Tibial nerve (tissue), 4 donors: ENCODE results near the gene STUM. TPM values are rescaled to one million over a fixed set of nuclear protein-coding genes. Genes with fewer than 3 reads are reported as not detected.

ENCODE experiments used
- DNase-seq, 2 donors: peaks; one replicate each; pipeline ENCODE4 v3.0.0-alpha.2; 2019; ENCODE audit warnings: low spot score in 2 of 2
- H3K27ac ChIP-seq, 4 donors: fragments of 200-600 bp; sonication (generic) in 3 of 4; one replicate each; pipeline ENCODE4 v1.5.1; 2017 to 2019; ENCODE audit warnings: mild to moderate bottlenecking in 1 of 4
- H3K27me3 ChIP-seq, 2 donors: fragments of 200-600 bp; sonication (generic) in 1 of 2; one replicate each; pipeline versions ENCODE4 v1.5.1 to v1.6.0; 2017 to 2019
- H3K36me3 ChIP-seq, 3 donors: fragments of 200-600 bp; sonication (generic); one replicate each; pipeline ENCODE4 v1.5.1; 2018 to 2019
- H3K4me1 ChIP-seq, 4 donors: fragments of 200-600 bp; sonication (generic) in 3 of 4; one replicate each; pipeline ENCODE4 v1.5.1; 2017 to 2019
- H3K4me3 ChIP-seq, 4 donors: fragments of 200-600 bp; sonication (generic) in 3 of 4; one replicate each; pipeline ENCODE4 v1.5.1; 2017 to 2019; ENCODE audit warnings: mild to moderate bottlenecking in 1 of 4, moderate library complexity in 1 of 4
- H3K9me3 ChIP-seq, 4 donors: fragments of 200-600 bp; sonication (generic) in 3 of 4; one replicate each; pipeline ENCODE4 v1.5.1; 2017 to 2019
- EP300 ChIP-seq, 2 donors: sonication (generic); formaldehyde crosslinking; IDR thresholded peaks; one replicate each; pipeline ENCODE4 v1.6.1; 2017; ENCODE audit warnings: antibody characterized with exemption in 2 of 2, mild to moderate bottlenecking in 1 of 2
- POLR2A ChIP-seq, 2 donors: fragments of 450-650 bp; IDR thresholded peaks; one replicate each; pipeline ENCODE4 v1.6.1; 2017; ENCODE audit warnings: antibody characterized with exemption in 2 of 2, mild to moderate bottlenecking in 2 of 2, moderate library complexity in 2 of 2
- WGBS, 2 donors: methylation state at CpG; one replicate each; pipeline ENCODE4 v1.1.5; 2018; 5-methylcytosine and 5-hydroxymethylcytosine counted together
- total RNA-seq, 4 donors: library from RNA; depleted of rRNA; stranded (reverse); fragments of >200 nt; gene quantifications; one replicate each; pipeline ENCODE4 v1.1.0, GENCODE V29; 2016
- TF ChIP-seq, protein P1 (sequence below), 5 experiments: fragments of 200-600 bp in 3 of 5; fragments of 450-650 bp in 2 of 5; sonication (generic) in 3 of 5; IDR thresholded peaks; one replicate each; pipeline ENCODE4 v1.5.1; 2016 to 2019; ENCODE audit warnings: antibody characterized with exemption in 5 of 5, mild to moderate bottlenecking in 3 of 5, moderate library complexity in 2 of 5

Gene STUM
- total RNA-seq, 4 donors from 2014 or later: 4.8 to 7.5 (median 6.9) TPM

DNA sequence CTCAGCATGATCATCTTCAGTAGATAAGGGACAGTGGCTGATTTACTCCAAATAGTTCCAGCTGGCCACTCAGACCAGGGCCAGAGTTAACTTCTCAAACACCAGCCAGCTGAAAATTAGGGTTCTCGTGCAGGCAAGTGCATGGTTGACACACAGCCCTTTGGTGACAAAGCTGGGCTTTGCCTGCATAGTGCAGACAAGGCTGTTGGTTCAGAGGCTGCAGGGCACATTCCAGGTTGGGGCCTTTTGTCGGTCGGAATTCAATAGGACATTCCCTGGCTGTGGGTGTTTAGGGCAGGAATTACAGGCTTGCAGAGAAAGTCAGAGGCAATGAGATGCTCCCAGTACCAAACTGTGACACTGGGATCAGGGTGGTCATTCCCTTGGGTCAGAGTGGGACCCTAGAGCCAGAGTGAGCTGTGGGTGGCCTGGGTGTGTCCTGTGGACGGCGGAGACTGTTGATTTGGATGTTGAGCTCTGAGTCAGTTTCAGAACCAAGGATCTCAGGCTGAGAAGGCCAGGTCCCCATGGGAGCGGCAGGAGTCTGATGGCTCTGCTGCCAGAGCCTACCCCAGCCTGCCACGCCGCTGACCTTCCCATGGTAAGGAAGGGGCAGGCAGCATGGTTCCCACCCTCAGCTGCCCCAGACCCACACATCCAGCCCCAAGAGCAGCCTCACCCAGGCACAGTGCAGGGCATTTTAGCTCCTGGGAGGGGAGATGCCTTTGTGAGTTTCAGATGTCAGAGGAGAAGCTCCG lies 56.2 kb downstream of the STUM start:
- no peaks in the 10 kb centered on the region for H3K9me3 ChIP-seq
- no peak overlapping the region for H3K4me3 ChIP-seq
- TF ChIP-seq POLR2A (IDR thresholded peaks at IDR 0.05) (no peak), EP300 (IDR thresholded peaks at IDR 0.05) (no peak)
- TF ChIP-seq, protein P1, sequence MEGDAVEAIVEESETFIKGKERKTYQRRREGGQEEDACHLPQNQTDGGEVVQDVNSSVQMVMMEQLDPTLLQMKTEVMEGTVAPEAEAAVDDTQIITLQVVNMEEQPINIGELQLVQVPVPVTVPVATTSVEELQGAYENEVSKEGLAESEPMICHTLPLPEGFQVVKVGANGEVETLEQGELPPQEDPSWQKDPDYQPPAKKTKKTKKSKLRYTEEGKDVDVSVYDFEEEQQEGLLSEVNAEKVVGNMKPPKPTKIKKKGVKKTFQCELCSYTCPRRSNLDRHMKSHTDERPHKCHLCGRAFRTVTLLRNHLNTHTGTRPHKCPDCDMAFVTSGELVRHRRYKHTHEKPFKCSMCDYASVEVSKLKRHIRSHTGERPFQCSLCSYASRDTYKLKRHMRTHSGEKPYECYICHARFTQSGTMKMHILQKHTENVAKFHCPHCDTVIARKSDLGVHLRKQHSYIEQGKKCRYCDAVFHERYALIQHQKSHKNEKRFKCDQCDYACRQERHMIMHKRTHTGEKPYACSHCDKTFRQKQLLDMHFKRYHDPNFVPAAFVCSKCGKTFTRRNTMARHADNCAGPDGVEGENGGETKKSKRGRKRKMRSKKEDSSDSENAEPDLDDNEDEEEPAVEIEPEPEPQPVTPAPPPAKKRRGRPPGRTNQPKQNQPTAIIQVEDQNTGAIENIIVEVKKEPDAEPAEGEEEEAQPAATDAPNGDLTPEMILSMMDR (IDR thresholded peaks at IDR 0.05): no peak
- DNase-seq: no peak
- peak overlapping the region in 3 of 4 donors; percentile 75 to 98 (median 92) for H3K27ac ChIP-seq
- no peaks in the 10 kb centered on the region for H3K36me3 ChIP-seq
- WGBS, 2 donors: 47 to 51% methylated on average over 7 to 9 of the region's 9 CpGs
- H3K27me3 ChIP-seq: no peaks in the 10 kb centered on the region
- peaks cover 0 to 60% (median 39%) of the 10 kb centered on the region in 4 donors for H3K4me1 ChIP-seq

DNA sequence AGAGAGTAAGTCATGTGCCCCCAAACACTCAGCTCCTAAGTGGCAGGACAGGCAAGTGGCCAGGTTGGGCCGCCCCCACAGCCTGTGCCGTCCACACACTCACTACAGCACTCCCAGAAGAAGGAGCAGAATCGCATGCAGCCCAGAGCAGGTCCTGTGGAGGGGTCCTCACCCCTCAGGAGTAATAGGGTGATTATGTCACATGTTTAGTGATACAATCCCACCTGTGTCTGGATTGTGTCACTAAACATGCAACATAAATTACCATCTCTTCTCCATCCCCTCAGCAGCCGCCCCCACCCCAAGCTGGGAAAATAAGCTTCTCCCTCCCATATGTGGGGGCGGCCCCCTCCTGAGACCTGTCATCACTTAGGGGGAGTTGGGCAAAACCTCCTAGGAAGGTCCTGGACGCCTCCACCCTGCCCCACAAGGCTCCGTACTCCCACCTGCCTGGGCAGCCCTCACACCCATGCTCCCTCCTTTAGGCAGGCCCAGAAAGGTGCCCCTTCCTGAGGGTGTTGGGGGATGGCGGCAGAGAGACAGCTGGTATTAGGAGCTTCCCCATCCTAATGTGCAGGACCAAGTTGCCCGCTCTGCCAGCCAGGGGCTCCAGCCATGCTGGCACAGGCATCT lies 56.9 kb downstream of the STUM start:
- no peak for DNase-seq
- H3K4me1 ChIP-seq: peaks cover 0 to 65% (median 39%) of the 10 kb centered on the region in 4 donors

DNA sequence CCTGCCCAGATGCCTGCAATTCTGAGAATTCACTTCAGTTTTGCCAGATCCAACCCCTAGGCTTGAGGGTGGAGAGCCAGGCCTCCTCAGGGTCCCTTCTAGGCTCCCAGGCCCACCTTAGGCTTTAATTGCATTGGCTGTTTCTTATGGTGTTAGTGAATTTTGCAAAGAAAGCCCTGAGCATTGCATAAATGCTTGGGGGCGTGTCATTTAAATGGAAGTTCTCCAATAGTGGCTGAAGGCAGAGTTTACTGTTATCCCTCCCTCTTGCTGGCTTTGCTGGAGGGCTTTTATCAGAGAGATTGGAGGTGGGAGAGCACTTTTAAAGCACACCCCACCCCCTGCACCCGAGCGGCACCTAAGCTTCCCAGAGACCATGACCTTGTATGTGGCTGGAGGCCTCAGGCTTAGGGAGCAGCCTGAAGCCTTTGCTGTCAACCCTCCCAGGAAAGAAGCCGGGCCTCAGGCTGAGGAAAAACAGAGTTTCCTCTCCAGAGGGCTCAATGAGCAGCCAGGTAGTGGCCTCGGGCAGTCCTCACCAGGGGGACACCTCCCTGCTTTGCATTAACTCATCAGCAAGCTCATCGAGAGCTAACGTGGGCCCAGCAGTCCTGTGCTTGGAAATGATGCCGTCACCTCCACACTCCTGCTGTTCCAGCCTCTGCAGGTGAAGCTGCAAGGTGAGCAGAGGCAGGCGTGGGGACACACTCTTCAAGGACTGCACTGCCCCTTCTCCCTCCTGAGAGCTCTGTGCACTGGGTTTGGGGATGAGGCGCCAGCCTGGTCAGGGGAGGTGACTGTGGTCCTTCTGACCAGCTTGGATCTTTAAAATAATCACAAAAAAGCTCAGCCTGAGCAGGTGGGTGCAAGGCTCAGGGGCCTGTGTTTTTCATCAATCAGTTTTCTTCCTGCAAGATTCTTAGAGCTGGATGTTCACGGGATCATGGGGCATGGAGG lies 58.0 kb downstream of the STUM start:
- DNase-seq: no peak
- Histone ChIP-seq H3K27ac (peak overlapping the region in 2 of 4 donors; percentile 92 to 98), H3K27me3 (no peaks in the 10 kb centered on the region), H3K36me3 (no peaks in the 10 kb centered on the region), H3K4me3 (no peak overlapping the region), H3K9me3 (no peaks in the 10 kb centered on the region), H3K4me1 (peaks cover 0 to 61% (median 36%) of the 10 kb centered on the region in 4 donors)
- WGBS, 2 donors: 71 to 77% methylated on average over 7 to 11 of the region's 11 CpGs
- TF ChIP-seq, protein P1 (IDR thresholded peaks at IDR 0.05): no peak

More for the DNA sequence above, 56.9 kb downstream of the STUM start:
- TF ChIP-seq EP300 (IDR thresholded peaks at IDR 0.05) (no peak), POLR2A (IDR thresholded peaks at IDR 0.05) (no peak)
- TF ChIP-seq, protein P1 (IDR thresholded peaks at IDR 0.05): no peak
- H3K4me3 ChIP-seq: no peak overlapping the region
- no peaks in the 10 kb centered on the region for H3K9me3 ChIP-seq
- 87 to 94% methylated on average over 9 of the region's 9 CpGs for WGBS, 2 donors
- H3K27me3 ChIP-seq: no peaks in the 10 kb centered on the region
- H3K27ac ChIP-seq: peak overlapping the region in 2 of 4 donors; percentile 92 to 98
- no peaks in the 10 kb centered on the region for H3K36me3 ChIP-seq

DNA sequence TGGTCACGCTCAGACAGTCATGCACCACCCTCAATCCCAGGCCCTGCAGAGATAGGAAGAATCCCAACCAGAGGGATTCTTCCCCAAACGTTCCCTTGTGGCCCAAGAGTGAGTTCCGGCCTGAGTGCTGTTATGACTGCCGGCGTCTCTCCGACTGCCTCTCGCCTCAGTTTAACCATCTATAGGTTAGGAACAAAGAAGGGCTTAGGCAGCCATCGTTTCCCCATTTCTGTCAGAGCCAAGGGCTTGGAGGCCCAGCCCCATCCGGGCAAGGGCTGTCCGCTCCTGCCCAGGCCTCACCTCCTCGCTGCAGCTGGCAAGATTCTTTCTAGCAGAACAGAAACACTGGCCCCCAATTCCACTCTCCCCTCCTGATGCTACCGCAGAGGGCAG lies 58.7 kb downstream of the STUM start:
- no peak for DNase-seq
- no peaks in the 10 kb centered on the region for H3K27me3 ChIP-seq
- TF ChIP-seq, protein P1 (IDR thresholded peaks at IDR 0.05): no peak
- no peak for TF ChIP-seq POLR2A (IDR thresholded peaks at IDR 0.05)
- no peak for TF ChIP-seq EP300 (IDR thresholded peaks at IDR 0.05)
- H3K27ac ChIP-seq: no peak overlapping the region
- no peak overlapping the region for H3K4me3 ChIP-seq
- H3K9me3 ChIP-seq: no peaks in the 10 kb centered on the region
- H3K36me3 ChIP-seq: no peaks in the 10 kb centered on the region
- 91 to 92% methylated on average over 12 of the region's 12 CpGs for WGBS, 2 donors
- peaks cover 0 to 54% (median 30%) of the 10 kb centered on the region in 4 donors for H3K4me1 ChIP-seq
